HepG2 (cell line): ENCODE results near the gene TNXB. TPM values are rescaled to one million over a fixed set of nuclear protein-coding genes. Genes with fewer than 3 reads are reported as not detected.
A peak's percentile ranks its signal among the peaks of the same experiment; 100 is the strongest.

ENCODE experiments used
- AKAP8 ChIP-seq: sonication (generic); formaldehyde crosslinking; IDR thresholded peaks from 2 replicates; pipeline ENCODE4 v1.5.1; 2020; ENCODE audit warnings: mild to moderate bottlenecking, missing genetic modification reagents
- ARNT2 ChIP-seq: sonication (generic); formaldehyde crosslinking; IDR thresholded peaks from 2 replicates; pipeline ENCODE4 v1.8.0; 2022; ENCODE audit warnings: mild to moderate bottlenecking, low read depth, missing genetic modification reagents, moderate library complexity
- DDIT3 ChIP-seq: sonication (generic); formaldehyde crosslinking; IDR thresholded peaks from 2 replicates; pipeline ENCODE4 v1.4.0; 2020; ENCODE audit warnings: mild to moderate bottlenecking, missing genetic modification reagents
- GLI4 ChIP-seq: sonication (generic); formaldehyde crosslinking; IDR thresholded peaks from 2 replicates; pipeline ENCODE4 v1.5.1; 2020; ENCODE audit warnings: missing genetic modification reagents, mild to moderate bottlenecking, moderate library complexity, borderline replicate concordance
- HDAC2 ChIP-seq: sonication (generic); formaldehyde crosslinking; IDR thresholded peaks from 2 replicates; pipeline ENCODE4 v1.4.0; 2020; ENCODE audit warnings: missing genetic modification reagents
- NFIC ChIP-seq: IDR thresholded peaks from 2 replicates; pipeline ENCODE4 v1.6.1; 2012; ENCODE audit warnings: mild to moderate bottlenecking, low read length, inconsistent platforms
- NR2C2 ChIP-seq: sonication (generic); formaldehyde crosslinking; IDR thresholded peaks from 2 replicates; pipeline ENCODE4 v1.4.0; 2020; ENCODE audit warnings: missing genetic modification reagents, mild to moderate bottlenecking, moderate library complexity, borderline replicate concordance
- PLRG1 ChIP-seq: fragments of 450-650 bp; conservative IDR thresholded peaks from 2 replicates; pipeline ENCODE4 v1.6.1; 2016
- RFX5 ChIP-seq: IDR thresholded peaks from 2 replicates; pipeline ENCODE4 v1.6.1; 2011; ENCODE audit warnings: low read depth, low read length, improper control_type of control experiment
- SMAD9 ChIP-seq: sonication (generic); formaldehyde crosslinking; IDR thresholded peaks from 2 replicates; pipeline ENCODE4 v1.5.1; 2020; ENCODE audit warnings: mild to moderate bottlenecking, missing genetic modification reagents
- TBL1XR1 ChIP-seq: fragments of 150-350 bp; IDR thresholded peaks from 2 replicates; pipeline ENCODE4 v1.6.1; 2014; ENCODE audit warnings: borderline replicate concordance, low read length; ENCODE audit not compliant: partially characterized antibody
- XRCC5 ChIP-seq: fragments of 200-400 bp; formaldehyde crosslinking; optimal IDR thresholded peaks from 2 replicates; pipeline ENCODE3; 2017; ENCODE audit warnings: mild to moderate bottlenecking, low read length
- YEATS4 ChIP-seq: sonication (generic); formaldehyde crosslinking; IDR thresholded peaks from 2 replicates; pipeline ENCODE4 v1.4.0; 2020; ENCODE audit warnings: missing genetic modification reagents, borderline replicate concordance
- ZBTB34 ChIP-seq: sonication (generic); formaldehyde crosslinking; IDR thresholded peaks from 2 replicates; pipeline ENCODE4 v1.8.0; 2022; ENCODE audit warnings: mild to moderate bottlenecking, missing genetic modification reagents
- ZMAT3 ChIP-seq: sonication (generic); formaldehyde crosslinking; conservative IDR thresholded peaks from 2 replicates; pipeline ENCODE4 v1.7.0; 2021; ENCODE audit warnings: missing genetic modification reagents
- ZMYM3 ChIP-seq: sonication (generic); formaldehyde crosslinking; IDR thresholded peaks from 2 replicates; pipeline ENCODE4 v1.5.1; 2020; ENCODE audit warnings: mild to moderate bottlenecking, missing genetic modification reagents
- ZNF746 ChIP-seq: sonication (generic); formaldehyde crosslinking; IDR thresholded peaks from 2 replicates; pipeline ENCODE4 v1.8.0; 2022; ENCODE audit warnings: mild to moderate bottlenecking, missing genetic modification reagents
- ZNF816 ChIP-seq: sonication (generic); formaldehyde crosslinking; IDR thresholded peaks from 2 replicates; pipeline ENCODE4 v1.8.0; 2022; ENCODE audit warnings: missing genetic modification reagents, mild to moderate bottlenecking, borderline replicate concordance
- ZNF83 ChIP-seq: sonication (generic); formaldehyde crosslinking; IDR thresholded peaks from 2 replicates; pipeline ENCODE4 v1.4.0; 2020; ENCODE audit warnings: missing genetic modification reagents, mild to moderate bottlenecking, borderline replicate concordance
- ZSCAN22 ChIP-seq: sonication (generic); formaldehyde crosslinking; IDR thresholded peaks from 2 replicates; pipeline ENCODE4 v1.4.0; 2020; ENCODE audit warnings: mild to moderate bottlenecking, missing genetic modification reagents
- polyA plus RNA-seq, 8 experiments: library from polyadenylated mRNA; depleted of rRNA in 3 of 8; stranded (reverse) in 7 of 8; unstranded in 1 of 8; fragments of >200 nt; fragmentation: Illumina TruSeq in 4 of 8; extraction: Trizol in 4 of 8; gene quantifications; 2 replicates each; pipeline versions ENCODE4 v1.2.1 to v1.2.3, GENCODE V29; 2011 to 2016; ENCODE audit warnings: low read depth in 4 of 8, missing spikeins in 1 of 8, mixed read lengths in 1 of 8; ENCODE audit not compliant: insufficient read depth in 1 of 8
- total RNA-seq, 5 experiments: library from RNA; depleted of rRNA; stranded (reverse); fragments of >200 nt; fragmentation: Illumina TruSeq; extraction: Trizol; gene quantifications; 2 replicates each; pipeline ENCODE4 v1.2.3, GENCODE V29; 2016; ENCODE audit warnings: low read depth in 1 of 5
- TF ChIP-seq, protein P1 (sequence below): sonication (generic); formaldehyde crosslinking; IDR thresholded peaks from 2 replicates; pipeline ENCODE4 v1.8.0; 2022; ENCODE audit warnings: mild to moderate bottlenecking, missing genetic modification reagents; ENCODE audit not compliant: insufficient replicate concordance
- TF ChIP-seq, protein P2 (sequence below): IDR thresholded peaks from 2 replicates; pipeline ENCODE4 v1.6.1; 2018; ENCODE audit warnings: missing genetic modification reagents, mild to moderate bottlenecking, missing compliant biosample characterization

Gene TNXB
- total and polyA plus RNA-seq, 2 of the 13 experiments (the other 11 are each of a cell fraction or from before 2014, with no cell fraction given): 1.6 to 2.7 TPM

DNA sequence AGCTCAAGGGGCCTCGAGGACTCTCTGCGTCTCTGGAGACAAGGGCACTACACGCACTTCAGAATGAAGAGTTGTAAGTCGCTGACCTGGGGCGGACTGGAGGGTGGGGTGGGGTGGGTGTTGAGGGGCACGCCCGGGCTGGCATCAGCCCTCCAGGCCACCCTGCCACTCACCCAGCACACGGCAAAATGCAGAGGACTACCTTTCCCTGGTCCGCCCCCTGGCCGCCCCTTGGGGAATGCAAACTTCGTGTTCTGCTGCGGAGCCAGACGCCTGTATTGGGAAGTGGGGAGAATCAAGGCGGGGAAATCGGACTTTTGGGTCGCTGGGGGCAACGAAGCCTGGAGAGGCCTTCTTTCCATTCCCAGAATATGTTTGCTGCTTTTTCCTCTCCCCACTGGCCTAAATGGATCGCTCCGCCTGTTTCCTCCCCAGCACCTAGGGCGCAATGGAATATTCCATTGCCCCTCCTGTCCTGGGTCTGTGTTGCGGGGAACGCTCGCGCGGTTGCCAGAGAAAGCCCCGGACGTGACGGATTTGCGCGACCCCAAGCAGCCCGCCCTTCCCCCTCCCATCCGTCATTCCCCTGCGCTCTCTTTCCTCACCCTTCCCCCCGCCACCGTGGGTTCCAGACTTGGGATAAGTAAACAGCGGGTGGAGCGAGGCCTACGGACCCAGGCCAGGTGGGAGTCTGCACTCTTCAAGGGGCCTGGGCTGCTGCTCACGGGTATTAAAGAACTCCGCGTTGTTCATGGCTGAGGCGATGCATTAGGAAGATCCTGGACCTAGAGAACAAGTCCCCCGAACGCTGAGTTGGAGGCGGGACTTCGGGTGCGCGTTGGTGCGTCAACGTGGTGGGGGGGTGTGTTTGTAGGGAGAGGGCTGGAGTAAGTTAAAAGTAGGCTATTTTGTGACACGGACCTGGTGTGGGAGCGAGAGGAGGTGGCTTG is 44.7 kb upstream of the TNXB start, which contains the start of gene PPT2 (continued):
- TF ChIP-seq, protein P1, sequence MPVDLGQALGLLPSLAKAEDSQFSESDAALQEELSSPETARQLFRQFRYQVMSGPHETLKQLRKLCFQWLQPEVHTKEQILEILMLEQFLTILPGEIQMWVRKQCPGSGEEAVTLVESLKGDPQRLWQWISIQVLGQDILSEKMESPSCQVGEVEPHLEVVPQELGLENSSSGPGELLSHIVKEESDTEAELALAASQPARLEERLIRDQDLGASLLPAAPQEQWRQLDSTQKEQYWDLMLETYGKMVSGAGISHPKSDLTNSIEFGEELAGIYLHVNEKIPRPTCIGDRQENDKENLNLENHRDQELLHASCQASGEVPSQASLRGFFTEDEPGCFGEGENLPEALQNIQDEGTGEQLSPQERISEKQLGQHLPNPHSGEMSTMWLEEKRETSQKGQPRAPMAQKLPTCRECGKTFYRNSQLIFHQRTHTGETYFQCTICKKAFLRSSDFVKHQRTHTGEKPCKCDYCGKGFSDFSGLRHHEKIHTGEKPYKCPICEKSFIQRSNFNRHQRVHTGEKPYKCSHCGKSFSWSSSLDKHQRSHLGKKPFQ: peak; percentile 31
- TF ChIP-seq ARNT2 (CRISPR knock-in tag): peak; percentile 35
- TF ChIP-seq SMAD9 (CRISPR knock-in tag): 0 out of 2 replicates have a peak, but pooled peaks have one; percentile 23
- TF ChIP-seq ZMAT3 (CRISPR knock-in tag): peak; percentile 31; the same call in 1 of the 2 replicates
- TF ChIP-seq GLI4 (CRISPR knock-in tag): peak; percentile 84; the same call in 1 of the 2 replicates
- TF ChIP-seq HDAC2 (CRISPR knock-in tag): peak; percentile 79
- no peak for TF ChIP-seq ZNF83
- peak; percentile 86; the same call in 1 of the 2 replicates for TF ChIP-seq ZNF816 (CRISPR knock-in tag)
- no peak; the same call in 1 of the 2 replicates for TF ChIP-seq ZMYM3 (CRISPR knock-in tag)
- TF ChIP-seq ZNF746: peak; percentile 61; the same call in 1 of the 2 replicates
- TF ChIP-seq AKAP8: no peak
- peak; percentile 84 for TF ChIP-seq YEATS4 (CRISPR knock-in tag)
- TF ChIP-seq NR2C2 (CRISPR knock-in tag): peak; percentile 93
- peak; percentile 36 for TF ChIP-seq TBL1XR1
- no peak for TF ChIP-seq RFX5
- peak; percentile 28 for TF ChIP-seq XRCC5
- TF ChIP-seq DDIT3: no peak
- TF ChIP-seq NFIC: peak; percentile 23; the same call in 1 of the 2 replicates
- 0 out of 2 replicates have a peak, but pooled peaks have one; percentile 50 for TF ChIP-seq ZBTB34 (CRISPR knock-in tag)
- peak; percentile 34; the same call in 1 of the 2 replicates for TF ChIP-seq ZSCAN22 (CRISPR knock-in tag)
- TF ChIP-seq PLRG1: no peak
- TF ChIP-seq, protein P2, sequence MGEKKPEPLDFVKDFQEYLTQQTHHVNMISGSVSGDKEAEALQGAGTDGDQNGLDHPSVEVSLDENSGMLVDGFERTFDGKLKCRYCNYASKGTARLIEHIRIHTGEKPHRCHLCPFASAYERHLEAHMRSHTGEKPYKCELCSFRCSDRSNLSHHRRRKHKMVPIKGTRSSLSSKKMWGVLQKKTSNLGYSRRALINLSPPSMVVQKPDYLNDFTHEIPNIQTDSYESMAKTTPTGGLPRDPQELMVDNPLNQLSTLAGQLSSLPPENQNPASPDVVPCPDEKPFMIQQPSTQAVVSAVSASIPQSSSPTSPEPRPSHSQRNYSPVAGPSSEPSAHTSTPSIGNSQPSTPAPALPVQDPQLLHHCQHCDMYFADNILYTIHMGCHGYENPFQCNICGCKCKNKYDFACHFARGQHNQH: peak; percentile 60; the same call in 1 of the 2 replicates
